GM19467 (cell line): ENCODE data around the gene PHF19.

Experiments
- ATAC-seq: cut with Tn5 transposase; IDR thresholded peaks from one replicate; pipeline ENCODE4 v1.9.1; 2021; ENCODE audit warnings: mild to moderate bottlenecking, moderate library complexity; ENCODE audit not compliant: unreplicated experiment

Gene PHF19

DNA sequence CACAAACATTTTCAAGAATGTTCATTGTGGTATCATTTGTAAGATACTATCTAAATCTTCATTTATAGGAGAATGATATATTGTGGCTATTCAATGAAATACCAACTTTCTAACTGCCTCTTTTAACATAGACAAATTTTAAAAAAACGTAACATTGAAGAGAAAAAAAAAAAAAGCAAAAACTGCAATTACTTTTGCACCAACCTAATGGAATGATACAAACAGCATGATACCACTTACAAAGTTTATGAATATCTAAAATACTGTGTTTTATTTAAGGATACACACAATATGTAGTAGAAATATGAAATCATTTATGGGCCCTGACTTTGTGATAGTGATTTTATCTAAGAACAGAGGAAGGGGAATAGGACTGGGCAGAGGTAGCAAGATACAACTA is 58.4 kb downstream of the PHF19 start:
- ATAC-seq: no peak

DNA sequence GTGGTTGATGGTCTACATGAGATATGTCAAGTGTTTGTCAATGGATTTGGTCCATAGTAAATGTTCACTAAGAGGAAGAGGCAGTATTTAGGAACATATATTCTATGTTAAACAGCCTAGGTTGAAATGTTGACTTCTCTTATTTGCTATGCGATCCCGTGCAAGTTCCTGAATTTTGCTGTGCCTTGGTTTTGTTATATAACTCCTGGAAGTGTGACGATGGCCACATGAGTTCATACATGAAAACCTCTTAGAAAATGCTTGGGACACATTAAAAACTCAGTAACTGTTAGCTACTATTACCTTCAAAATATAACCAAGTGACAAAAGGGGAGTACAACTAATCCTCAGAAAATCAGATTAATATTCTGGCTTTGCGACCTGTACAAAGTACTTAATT is 61.9 kb downstream of the PHF19 start:
- no peak for ATAC-seq

DNA sequence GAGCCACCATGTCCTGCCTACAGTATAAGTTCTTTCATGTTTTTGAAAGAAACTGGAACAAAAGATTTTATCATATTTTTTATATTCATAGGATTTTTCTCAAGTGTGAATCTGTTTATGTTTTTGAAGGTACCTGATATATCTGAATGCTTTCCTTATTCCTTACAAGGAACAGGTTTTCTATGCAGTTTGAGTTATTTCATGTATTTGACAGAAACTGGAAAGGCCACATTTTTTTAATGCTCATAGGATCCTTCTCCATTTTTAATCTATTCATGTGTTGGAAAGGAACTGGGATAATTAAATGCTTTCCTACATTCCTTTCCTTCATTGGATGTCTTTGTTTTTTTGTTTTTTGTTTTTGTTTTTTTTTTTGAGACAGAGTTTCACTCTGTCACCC is 68.1 kb downstream of the PHF19 start:
- no peak for ATAC-seq

DNA sequence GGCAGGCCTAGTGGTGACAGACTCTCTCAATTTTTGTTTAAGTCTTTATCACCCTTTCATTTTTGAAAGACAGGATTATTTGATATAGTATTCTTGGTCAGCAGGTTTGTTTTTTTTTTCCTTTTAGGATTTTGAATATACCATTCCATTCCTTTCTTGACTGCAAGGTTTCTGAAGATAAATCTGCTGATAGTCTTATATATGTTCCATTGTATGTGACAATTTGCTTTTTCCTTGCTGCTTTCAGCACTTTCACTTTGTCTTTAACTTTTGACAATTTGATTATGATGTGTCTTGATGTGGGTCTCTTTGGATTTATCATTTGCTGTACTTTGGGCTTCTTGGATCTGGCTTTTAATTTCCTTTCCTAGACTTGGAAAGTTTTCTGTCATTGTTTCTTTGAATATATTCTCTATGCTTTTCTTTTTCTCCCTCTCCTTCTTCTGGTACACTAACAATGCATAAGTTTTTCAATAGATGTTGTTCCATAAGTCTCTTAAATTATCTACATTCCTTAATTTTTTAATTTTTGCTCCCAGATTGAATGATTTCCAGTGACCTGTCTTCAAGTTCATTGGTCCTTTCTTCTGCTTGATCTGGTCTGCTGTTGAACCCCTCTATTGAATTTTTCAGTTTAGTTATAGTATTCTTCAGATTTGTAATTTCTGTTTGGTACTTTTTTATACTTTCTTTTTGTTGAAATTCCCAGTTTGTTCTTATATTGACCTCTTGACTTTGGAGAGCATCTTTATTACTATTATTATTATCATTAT is 69.2 kb downstream of the PHF19 start:
- ATAC-seq: no peak
